Lower leg skin (tissue), 3 donors: ENCODE measurements around the gene C6orf136.

Source experiments
- CTCF ChIP-seq, 3 donors: fragments of 450-650 bp; IDR thresholded peaks; one replicate each; pipeline ENCODE4 v1.5.1; 2016; ENCODE audit warnings: antibody characterized with exemption in 3 of 3, mild to moderate bottlenecking in 3 of 3, moderate library complexity in 2 of 3
- POLR2A ChIP-seq, 2 donors: fragments of 450-650 bp; IDR thresholded peaks; one replicate each; pipeline ENCODE4 v1.6.1; 2016 to 2017; ENCODE audit warnings: antibody characterized with exemption in 2 of 2, mild to moderate bottlenecking in 1 of 2, moderate library complexity in 1 of 2

- no peak for TF ChIP-seq POLR2A (IDR thresholded peaks at IDR 0.05)
- no peak for TF ChIP-seq CTCF (IDR thresholded peaks at IDR 0.05)
These were observed 34.2 kb upstream of the C6orf136 start for GRCh38 chr6:30612687-30613248.
